GM12878 (cell line): ENCODE results near the gene CCDC12. TPM values are rescaled to one million over a fixed set of nuclear protein-coding genes. Genes with fewer than 3 reads are reported as not detected.

Experiments used
- ATAC-seq: fragments of 200-7000 bp; cut with Tn5 transposase; 3 replicates; pipeline ENCODE4 v1.9.1; 2020; ENCODE audit warnings: mild to moderate bottlenecking, moderate library complexity
- BruUV-seq: library from RNA; stranded (reverse); fragments of 400-500 nt; replicated peaks from 2 replicates; lab custom pipeline; 2021; lab: Mats Ljungman, UMichigan
- CTCF ChIA-PET: fragments of 300-600 bp; sonication (Branson Sonifier 250); formaldehyde crosslinking; extraction: SDS; loops from one replicate; lab custom pipeline; 2021; ENCODE audit warnings: inconsistent platforms; lab: Yijun Ruan, JAX
- POLR2A ChIA-PET: fragments of 350-600 bp; formaldehyde crosslinking; extraction: SDS; loops from one replicate; lab custom pipeline; 2021; ENCODE audit warnings: inconsistent platforms; lab: Charles Lee
- RAD21 ChIA-PET: fragments of 300-600 bp; sonication (Branson Sonifier 250); formaldehyde crosslinking; loops from one replicate; lab custom pipeline; 2023; ENCODE audit warnings: antibody characterized with exemption; ENCODE audit not compliant: unreplicated experiment; lab: Charles Lee
- SMC1A ChIA-PET: fragments of 300-600 bp; sonication (Branson Sonifier 250); formaldehyde crosslinking; loops from one replicate; lab custom pipeline; 2023; ENCODE audit not compliant: unreplicated experiment, uncharacterized antibody; lab: Charles Lee
- DNase-seq: peaks from one replicate; pipeline ENCODE4 v3.0.0-alpha.2; 2011; ENCODE audit warnings: low read depth, low spot score
- FAIRE-seq: peaks from 3 replicates; lab custom pipeline; 2011; peaks lifted over from hg19 to GRCh38; lab: Jason Lieb, UNC
- H2AFZ ChIP-seq: 2 replicates; pipeline ENCODE4 v1.6.0; 2011; ENCODE audit warnings: low read depth, low read length, control low read depth; ENCODE audit not compliant: control insufficient read depth
- H3K27ac ChIP-seq: 2 replicates; pipeline ENCODE4 v1.5.1; 2011; ENCODE audit warnings: control low read depth; ENCODE audit not compliant: control insufficient read depth, insufficient read depth
- H3K27me3 ChIP-seq, 2 experiments: replicated peaks in 1 of 2; 2 replicates each; pipeline versions ENCODE4 v1.6.0 to v1.6.1; 2011; ENCODE audit warnings: low read length in 1 of 2; ENCODE audit not compliant: control insufficient read depth in 2 of 2, insufficient read depth in 2 of 2
- H3K36me3 ChIP-seq, 2 experiments: 2 replicates each; pipeline ENCODE4 v1.5.1; 2011; ENCODE audit warnings: low read length in 1 of 2; ENCODE audit not compliant: control insufficient read depth in 2 of 2, insufficient read depth in 2 of 2
- H3K4me1 ChIP-seq: 2 replicates; pipeline ENCODE4 v1.6.1; 2011; ENCODE audit warnings: mild to moderate bottlenecking, low read length, moderate library complexity, mixed read lengths; ENCODE audit not compliant: control insufficient read depth, insufficient read depth
- H3K4me2 ChIP-seq: 2 replicates; pipeline ENCODE4 v1.6.0; 2011; ENCODE audit warnings: control low read depth; ENCODE audit not compliant: control insufficient read depth, insufficient read depth
- H3K4me3 ChIP-seq: fragments of 200-600 bp; sonication (generic); 2 replicates; pipeline ENCODE4 v1.5.1; 2016
- H3K79me2 ChIP-seq: 2 replicates; pipeline ENCODE4 v1.6.0; 2011; ENCODE audit warnings: low read length; ENCODE audit not compliant: control insufficient read depth, insufficient read depth
- H3K9ac ChIP-seq: 2 replicates; pipeline ENCODE4 v1.8.0; 2011; ENCODE audit warnings: low read length, control low read depth, mixed read lengths; ENCODE audit not compliant: control insufficient read depth, insufficient read depth
- H3K9me3 ChIP-seq: replicated peaks from 3 replicates; pipeline ENCODE4 v1.5.1; 2011; ENCODE audit warnings: mild to moderate bottlenecking, low read length; ENCODE audit not compliant: control insufficient read depth, insufficient read depth
- H4K20me1 ChIP-seq: 2 replicates; pipeline ENCODE4 v1.6.0; 2011; ENCODE audit not compliant: control insufficient read depth, insufficient read depth
- ASH2L ChIP-seq: fragments of 300-600, 200-600 bp; sonication (generic); IDR thresholded peaks from 2 replicates; pipeline ENCODE4 v1.6.1; 2017; ENCODE audit warnings: low read depth, mild to moderate bottlenecking, borderline replicate concordance
- CTCF ChIP-seq, 3 experiments: IDR thresholded peaks in 2 of 3; conservative IDR thresholded peaks in 1 of 3; 2 replicates each; pipeline ENCODE4 v1.5.1; 2011; ENCODE audit warnings: low read depth in 3 of 3, low read length in 3 of 3, mild to moderate bottlenecking in 3 of 3, control low read depth in 2 of 3, moderate library complexity in 2 of 3, inconsistent platforms in 1 of 3, mixed read lengths in 1 of 3; ENCODE audit not compliant: control insufficient read depth in 2 of 3, insufficient read depth in 1 of 3; ENCODE audit errors: extremely low read depth in 1 of 3
- NR2C1 ChIP-seq: fragments of 450-650 bp; IDR thresholded peaks from 2 replicates; pipeline ENCODE4 v1.6.1; 2017; ENCODE audit warnings: antibody characterized with exemption, mild to moderate bottlenecking, moderate library complexity
- NR2F1 ChIP-seq: fragments of 450-650 bp; conservative IDR thresholded peaks from 2 replicates; pipeline ENCODE4 v1.6.1; 2017; ENCODE audit warnings: mild to moderate bottlenecking
- PAX5 ChIP-seq: IDR thresholded peaks from 2 replicates; pipeline ENCODE4 v1.6.1; 2011; ENCODE audit warnings: low read depth, low read length, borderline replicate concordance
- STAT1 ChIP-seq: fragments of 450-650 bp; conservative IDR thresholded peaks from 2 replicates; pipeline ENCODE4 v1.6.1; 2014; ENCODE audit warnings: antibody characterized with exemption, mild to moderate bottlenecking
- WGBS: methylation state at CpG from one replicate; pipeline ENCODE4 v1.1.6; 2016; ENCODE audit warnings: low lambda C conversion rate; ENCODE audit not compliant: insufficient replicate concordance, insufficient coverage; ENCODE audit errors: missing lambda C conversion rate; 5-methylcytosine and 5-hydroxymethylcytosine counted together
- in situ Hi-C: fragments of 300-500 bp; cut with MboI; formaldehyde crosslinking; loops from 9 replicates; pipeline ENCODE4 v1.14.3; 2018; ENCODE audit warnings: mixed read lengths
- intact Hi-C: fragments of 100-400 bp; cut with micrococcal nuclease; formaldehyde crosslinking; loops from one replicate; pipeline ENCODE4 v1.14.2; 2022; ENCODE audit not compliant: unreplicated experiment
- polyA plus RNA-seq, 11 experiments: library from polyadenylated mRNA; depleted of rRNA in 4 of 11; unstranded in 6 of 11; stranded (reverse) in 5 of 11; fragments of >200 nt; fragmentation: Nextera tagmentation in 4 of 11; fragmentation: Illumina TruSeq in 1 of 11; extraction: Ambion mirVana in 4 of 11; extraction: Trizol in 1 of 11; gene quantifications; 1 replicate in 1 of 11; 2 replicates in 10 of 11; pipeline versions ENCODE4 v1.2.1 to v1.2.3, GENCODE V29; 2011 to 2016; ENCODE audit warnings: inconsistent platforms in 2 of 11, missing spikeins in 2 of 11, low read depth in 1 of 11
- total RNA-seq, 4 experiments: library from RNA; depleted of rRNA in 3 of 4; stranded (reverse); fragments of >200 nt in 3 of 4; fragmentation: Illumina TruSeq in 1 of 4; extraction: Trizol in 1 of 4; gene quantifications; 2 replicates each; pipeline versions ENCODE4 v1.2.1 to v1.2.3, GENCODE V29; 2013 to 2021
- TF ChIP-seq, protein P1 (sequence below): IDR thresholded peaks from 2 replicates; pipeline ENCODE4 v1.6.1; 2012; ENCODE audit warnings: mild to moderate bottlenecking, low read depth, low read length

Gene CCDC12
- total and polyA plus RNA-seq, 10 of the 15 experiments (the other 5 are each of a cell fraction or from before 2014, with no cell fraction given): 9.2 to 91.4 (median 61.3) TPM

GRCh38 chr3:46991406-46992165 is 15.0 kb upstream of the CCDC12 start:
- no peaks in the 10 kb centered on the region for H3K9me3 ChIP-seq
- BruUV-seq: no TSS peak
- in situ Hi-C loops: no loop called here
- RAD21 ChIA-PET: interaction anchor here (0.8 to 1.4 kb wide), 3 partner anchors 13 to 65 kb away, joined by 3 read pairs; no protein-coding TSS in a partner anchor
- POLR2A ChIA-PET: interaction anchor here (0.6 to 1.4 kb wide), 4 partner anchors 16 to 1911 kb away, joined by 3 to 5 read pairs (median 4); partner anchors contain the start of gene CCDC12
- no peaks in the 10 kb centered on the region for H3K27me3 ChIP-seq
- ATAC-seq: no peak
- no peak overlapping the region for H2AFZ ChIP-seq
- H3K36me3 ChIP-seq: peaks cover 17 to 24% of the 10 kb centered on the region in 2 experiments; a peak in 3 of 4 replicates
- WGBS: 93% methylated on average over 16 of the region's 16 CpGs
- CTCF ChIA-PET: interaction anchor here (0.9 to 1.5 kb wide), 6 partner anchors 10 to 82 kb away, joined by 3 to 6 read pairs (median 4); no protein-coding TSS in a partner anchor
- no peak for TF ChIP-seq CTCF (IDR thresholded peaks at IDR 0.05 in 2 of 3, conservative IDR thresholded peaks at IDR 0.05 in 1 of 3; ENCODE audit: control insufficient read depth in 2 of 3, extremely low read depth in 1 of 3, insufficient read depth in 1 of 3, low read depth in 3 of 3, low read length in 3 of 3)
- TF ChIP-seq NR2C1: 0 out of 2 replicates have a peak, but pooled peaks have one; percentile 12
- no peak for TF ChIP-seq STAT1
- TF ChIP-seq PAX5: no peak
- TF ChIP-seq, protein P1, sequence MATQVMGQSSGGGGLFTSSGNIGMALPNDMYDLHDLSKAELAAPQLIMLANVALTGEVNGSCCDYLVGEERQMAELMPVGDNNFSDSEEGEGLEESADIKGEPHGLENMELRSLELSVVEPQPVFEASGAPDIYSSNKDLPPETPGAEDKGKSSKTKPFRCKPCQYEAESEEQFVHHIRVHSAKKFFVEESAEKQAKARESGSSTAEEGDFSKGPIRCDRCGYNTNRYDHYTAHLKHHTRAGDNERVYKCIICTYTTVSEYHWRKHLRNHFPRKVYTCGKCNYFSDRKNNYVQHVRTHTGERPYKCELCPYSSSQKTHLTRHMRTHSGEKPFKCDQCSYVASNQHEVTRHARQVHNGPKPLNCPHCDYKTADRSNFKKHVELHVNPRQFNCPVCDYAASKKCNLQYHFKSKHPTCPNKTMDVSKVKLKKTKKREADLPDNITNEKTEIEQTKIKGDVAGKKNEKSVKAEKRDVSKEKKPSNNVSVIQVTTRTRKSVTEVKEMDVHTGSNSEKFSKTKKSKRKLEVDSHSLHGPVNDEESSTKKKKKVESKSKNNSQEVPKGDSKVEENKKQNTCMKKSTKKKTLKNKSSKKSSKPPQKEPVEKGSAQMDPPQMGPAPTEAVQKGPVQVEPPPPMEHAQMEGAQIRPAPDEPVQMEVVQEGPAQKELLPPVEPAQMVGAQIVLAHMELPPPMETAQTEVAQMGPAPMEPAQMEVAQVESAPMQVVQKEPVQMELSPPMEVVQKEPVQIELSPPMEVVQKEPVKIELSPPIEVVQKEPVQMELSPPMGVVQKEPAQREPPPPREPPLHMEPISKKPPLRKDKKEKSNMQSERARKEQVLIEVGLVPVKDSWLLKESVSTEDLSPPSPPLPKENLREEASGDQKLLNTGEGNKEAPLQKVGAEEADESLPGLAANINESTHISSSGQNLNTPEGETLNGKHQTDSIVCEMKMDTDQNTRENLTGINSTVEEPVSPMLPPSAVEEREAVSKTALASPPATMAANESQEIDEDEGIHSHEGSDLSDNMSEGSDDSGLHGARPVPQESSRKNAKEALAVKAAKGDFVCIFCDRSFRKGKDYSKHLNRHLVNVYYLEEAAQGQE: no peak
- no peak for TF ChIP-seq ASH2L
- peak; percentile 45; the same call in 1 of the 2 replicates for TF ChIP-seq NR2F1
- TF ChIP-seq, all 136 proteins: peak for 2
- peaks cover 51% of the 10 kb centered on the region for H3K4me1 ChIP-seq
- no peaks in the 10 kb centered on the region for H4K20me1 ChIP-seq
- peak overlapping the region; percentile 89 for H3K27ac ChIP-seq
- peak overlapping the region; percentile 67 for H3K4me2 ChIP-seq
- DNase-seq (no peak), FAIRE-seq (no peak)
- H3K4me3 ChIP-seq: no peak overlapping the region
- SMC1A ChIA-PET: interaction anchor here (0.8 to 1.6 kb wide), 7 partner anchors 37 to 332 kb away, joined by 3 to 6 read pairs (median 4); no protein-coding TSS in a partner anchor
- peaks cover 33% of the 10 kb centered on the region for H3K79me2 ChIP-seq
- intact Hi-C loops: no loop called here
- no peak overlapping the region for H3K9ac ChIP-seq
